MM.1S (cell line): ENCODE data around the gene COL8A2.

Experiments
- EZH2 ChIP-seq: fragments of 300-600 bp; sonication (generic); optimal IDR thresholded peaks from 2 replicates; pipeline ENCODE3; 2017; ENCODE audit warnings: low read depth, mild to moderate bottlenecking, antibody characterized with exemption, low read length, mixed read lengths
- TF ChIP-seq, protein P1 (sequence below): fragments of 300-600 bp; sonication (generic); IDR thresholded peaks from 2 replicates; pipeline ENCODE4 v1.5.1; 2016; ENCODE audit warnings: antibody characterized with exemption, low read length, mixed read lengths

DNA sequence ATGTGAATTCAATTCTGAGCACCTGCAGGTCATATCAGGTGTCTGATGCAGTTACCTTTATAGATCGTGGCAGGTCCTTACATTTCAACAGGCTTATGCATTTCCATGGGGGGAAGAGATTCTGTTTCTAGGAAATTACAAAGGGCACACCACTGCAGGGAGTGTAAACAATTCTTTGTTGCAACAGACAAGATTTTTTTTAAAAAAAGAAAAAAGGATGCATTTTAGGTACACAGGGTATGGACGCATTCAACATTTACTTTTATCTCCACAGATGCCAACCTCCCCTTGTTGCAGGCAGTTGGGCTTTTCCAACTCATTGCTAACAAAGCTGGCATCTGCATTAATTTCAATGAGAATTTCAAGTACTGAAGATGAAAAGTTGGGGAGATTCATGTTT, 54.7 kb downstream of the COL8A2 start:
- TF ChIP-seq, protein P1, sequence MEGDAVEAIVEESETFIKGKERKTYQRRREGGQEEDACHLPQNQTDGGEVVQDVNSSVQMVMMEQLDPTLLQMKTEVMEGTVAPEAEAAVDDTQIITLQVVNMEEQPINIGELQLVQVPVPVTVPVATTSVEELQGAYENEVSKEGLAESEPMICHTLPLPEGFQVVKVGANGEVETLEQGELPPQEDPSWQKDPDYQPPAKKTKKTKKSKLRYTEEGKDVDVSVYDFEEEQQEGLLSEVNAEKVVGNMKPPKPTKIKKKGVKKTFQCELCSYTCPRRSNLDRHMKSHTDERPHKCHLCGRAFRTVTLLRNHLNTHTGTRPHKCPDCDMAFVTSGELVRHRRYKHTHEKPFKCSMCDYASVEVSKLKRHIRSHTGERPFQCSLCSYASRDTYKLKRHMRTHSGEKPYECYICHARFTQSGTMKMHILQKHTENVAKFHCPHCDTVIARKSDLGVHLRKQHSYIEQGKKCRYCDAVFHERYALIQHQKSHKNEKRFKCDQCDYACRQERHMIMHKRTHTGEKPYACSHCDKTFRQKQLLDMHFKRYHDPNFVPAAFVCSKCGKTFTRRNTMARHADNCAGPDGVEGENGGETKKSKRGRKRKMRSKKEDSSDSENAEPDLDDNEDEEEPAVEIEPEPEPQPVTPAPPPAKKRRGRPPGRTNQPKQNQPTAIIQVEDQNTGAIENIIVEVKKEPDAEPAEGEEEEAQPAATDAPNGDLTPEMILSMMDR, result no peak
- no peak for TF ChIP-seq EZH2
